B cell (primary cell): Measurements from ENCODE around the gene ZNF213. TPM values are rescaled to one million over a fixed set of nuclear protein-coding genes. Genes with fewer than 3 reads are reported as not detected.

Source experiments
- ATAC-seq: fragments of 200-7000 bp; cut with Tn5 transposase; one replicate; pipeline ENCODE4 v1.10.0; 2021; ENCODE audit warnings: low read depth, mild to moderate bottlenecking, moderate number of reproducible peaks, moderate library complexity
- CTCF ChIA-PET: fragments of 350-600 bp; sonication (Branson Sonifier 250); formaldehyde crosslinking; loops from one replicate; lab custom pipeline; 2021; ENCODE audit warnings: antibody characterized with exemption, inconsistent platforms; lab: Charles Lee
- POLR2A ChIA-PET: fragments of 350-600 bp; sonication (Branson Sonifier 250); formaldehyde crosslinking; loops from one replicate; lab custom pipeline; 2021; ENCODE audit warnings: antibody characterized with exemption; lab: Charles Lee
- DNase-seq: peaks from one replicate; pipeline ENCODE4 v3.0.0; 2013
- H2AFZ ChIP-seq: 2 replicates; pipeline ENCODE4 v1.6.1; 2012; ENCODE audit warnings: mild to moderate bottlenecking, low read depth, low read length; ENCODE audit not compliant: insufficient read depth, poor library complexity, severe bottlenecking
- H3K27ac ChIP-seq, 2 donors: 1 replicate in 1 of 2; 2 replicates in 1 of 2; pipeline ENCODE4 v1.5.1; 2012 to 2013; ENCODE audit warnings: low read length in 2 of 2, mild to moderate bottlenecking in 2 of 2, moderate library complexity in 1 of 2
- H3K27me3 ChIP-seq, 4 experiments: fragments of 200-600 bp in 1 of 4; sonication (generic) in 1 of 4; replicated peaks in 1 of 4; 1 replicate in 2 of 4; 2 replicates in 2 of 4; pipeline versions ENCODE4 v1.6.1 to v1.7.0; 2013 to 2016; ENCODE audit warnings: low read length in 3 of 4, mild to moderate bottlenecking in 2 of 4, mixed read lengths in 1 of 4, moderate library complexity in 1 of 4; ENCODE audit not compliant: insufficient read depth in 4 of 4, control insufficient read depth in 3 of 4; ENCODE audit errors: control extremely low read depth in 1 of 4
- H3K36me3 ChIP-seq, 2 experiments: replicated peaks in 1 of 2; 1 replicate in 1 of 2; 2 replicates in 1 of 2; pipeline versions ENCODE4 v1.6.1 to v1.7.1; 2013; ENCODE audit warnings: low read length in 1 of 2; ENCODE audit not compliant: insufficient read depth in 2 of 2, control insufficient read depth in 1 of 2; ENCODE audit errors: control extremely low read depth in 1 of 2, extremely low read depth in 1 of 2
- H3K4me1 ChIP-seq, 2 donors: fragments of 200-600 bp in 1 of 2; sonication (generic) in 1 of 2; 1 replicate in 1 of 2; 2 replicates in 1 of 2; pipeline versions ENCODE4 v1.5.1 to v1.6.1; 2013 to 2017; ENCODE audit warnings: low read length in 2 of 2; ENCODE audit not compliant: control insufficient read depth in 2 of 2, insufficient read depth in 2 of 2
- H3K4me2 ChIP-seq: replicated peaks from 2 replicates; pipeline ENCODE3; 2012; ENCODE audit warnings: mild to moderate bottlenecking, low read depth, low read length; ENCODE audit not compliant: poor library complexity, severe bottlenecking
- H3K4me3 ChIP-seq, 5 experiments: fragments of 200-600 bp in 1 of 5; sonication (generic) in 1 of 5; 1 replicate in 3 of 5; 2 replicates in 2 of 5; pipeline versions ENCODE4 v1.5.1 to v1.7.0; 2011 to 2016; ENCODE audit warnings: low read length in 4 of 5, mild to moderate bottlenecking in 4 of 5, low read depth in 2 of 5, control low read depth in 1 of 5, moderate library complexity in 1 of 5; ENCODE audit not compliant: insufficient read depth in 1 of 5; ENCODE audit errors: control extremely low read depth in 1 of 5, extremely low read depth in 1 of 5
- H3K79me2 ChIP-seq: fragments of 200-600 bp; sonication (generic); one replicate; pipeline ENCODE4 v1.6.0; 2016; ENCODE audit warnings: low read length; ENCODE audit not compliant: control insufficient read depth, insufficient read depth
- H3K9ac ChIP-seq: fragments of 200-600 bp; sonication (generic); 2 replicates; pipeline ENCODE4 v1.6.1; 2017; ENCODE audit warnings: mild to moderate bottlenecking, low read length, moderate library complexity
- H3K9me3 ChIP-seq, 3 donors: one replicate each; pipeline versions ENCODE4 v1.6.1 to v1.7.1; 2013; ENCODE audit warnings: low read length in 2 of 3; ENCODE audit not compliant: control insufficient read depth in 2 of 3, insufficient read depth in 1 of 3; ENCODE audit errors: control extremely low read depth in 1 of 3
- H4K20me1 ChIP-seq: 2 replicates; pipeline ENCODE4 v1.6.0; 2012; ENCODE audit warnings: mild to moderate bottlenecking, low read length; ENCODE audit not compliant: insufficient read depth, control insufficient read depth, poor library complexity, severe bottlenecking
- H3K27ac Mint-ChIP-seq: one replicate; pipeline ENCODE4 v1.8.0; 2021; ENCODE audit warnings: mixed read lengths
- H3K27me3 Mint-ChIP-seq: one replicate; pipeline ENCODE4 v1.8.0; 2021; ENCODE audit warnings: mixed read lengths
- H3K4me1 Mint-ChIP-seq: one replicate; pipeline ENCODE4 v1.8.0; 2021; ENCODE audit warnings: mixed read lengths
- H3K4me3 Mint-ChIP-seq: one replicate; pipeline ENCODE4 v1.8.0; 2021; ENCODE audit warnings: mixed read lengths
- H3K9me3 Mint-ChIP-seq: one replicate; pipeline ENCODE4 v1.8.0; 2022; ENCODE audit warnings: mixed read lengths; ENCODE audit not compliant: insufficient read depth
- EZH2 ChIP-seq: IDR thresholded peaks from 2 replicates; pipeline ENCODE4 v1.6.1; 2012; ENCODE audit warnings: borderline replicate concordance, low read depth, mild to moderate bottlenecking, moderate library complexity, low read length; ENCODE audit not compliant: insufficient read depth, poor library complexity, severe bottlenecking
- WGBS: methylation state at CpG from one replicate; pipeline ENCODE4 v1.1.5; 2013; ENCODE audit warnings: missing lambda C conversion rate; ENCODE audit not compliant: insufficient coverage; 5-methylcytosine and 5-hydroxymethylcytosine counted together
- intact Hi-C: fragments of 100-400 bp; cut with micrococcal nuclease; formaldehyde crosslinking; loops from one replicate; pipeline ENCODE4 v1.10.0; 2022
- polyA plus RNA-seq: library from polyadenylated mRNA; depleted of rRNA; stranded (reverse); fragments of >200 nt; gene quantifications from 2 replicates; pipeline ENCODE4 v1.2.3, GENCODE V29; 2012
- total RNA-seq, 2 donors: library from RNA; stranded (reverse); fragments of 120-200 nt in 1 of 2; gene quantifications; 1 replicate in 1 of 2; 2 replicates in 1 of 2; pipeline versions ENCODE4 v1.2.3 to v1.2.4, GENCODE V29; 2013 to 2022
- TF ChIP-seq, protein P1 (sequence below): fragments of 200-600 bp; IDR thresholded peaks from one replicate; pipeline ENCODE4 v1.8.0; 2022; ENCODE audit warnings: antibody characterized with exemption, mild to moderate bottlenecking

The ZNF213 gene
- total and polyA plus RNA-seq, 2 donors (not counting 1 experiment from before 2014, with no cell fraction given): 1.4 to 7.2 TPM

DNA sequence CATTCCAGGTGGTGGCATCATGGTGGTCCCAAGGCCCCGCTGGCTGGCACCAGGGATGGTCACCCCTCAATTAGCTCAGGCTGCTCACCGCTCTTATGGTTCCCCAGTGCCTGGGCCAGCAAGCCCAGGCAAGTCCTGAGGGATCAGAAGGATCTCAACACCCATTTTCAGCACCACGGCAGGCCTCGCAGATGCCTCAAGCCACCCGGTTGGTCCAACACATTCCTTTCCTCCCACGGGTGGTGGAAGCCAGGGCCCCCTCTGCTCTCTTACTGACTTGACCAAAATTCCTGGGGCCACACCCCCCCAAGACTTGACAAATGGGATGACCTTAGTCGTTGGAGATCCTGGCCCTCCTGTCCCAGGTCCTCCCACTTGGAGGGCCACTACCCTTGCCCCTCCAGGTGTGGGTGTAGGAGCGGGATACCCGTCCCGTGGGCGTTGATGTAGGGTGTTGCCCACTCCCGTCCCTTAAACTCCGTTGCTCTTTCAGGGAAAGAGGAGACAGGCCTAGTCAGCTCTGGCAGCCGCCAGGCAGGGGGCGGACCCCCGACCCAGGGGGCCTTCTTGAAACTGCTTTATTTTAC lies 16.5 kb upstream of the ZNF213 start:
- Mint-ChIP-seq H3K4me1 (no peaks in the 10 kb centered on the region), H3K27me3 (peaks cover 7% of the 10 kb centered on the region), H3K9me3 (no peaks in the 10 kb centered on the region), H3K4me3 (no peak overlapping the region), H3K27ac (no peak overlapping the region)
- whole genome bisulfite sequencing: 97% methylated on average over 15 of the region's 16 CpGs
- no peak overlapping the region for H2AFZ ChIP-seq
- no peak overlapping the region for H3K27ac ChIP-seq
- CTCF ChIA-PET: interaction anchor here (2.7 kb wide), 1 partner anchor 11 kb away, joined by 13 read pairs; no protein-coding TSS in a partner anchor
- DNase-seq (no peak), ATAC-seq (no peak)
- no peaks in the 10 kb centered on the region for H3K9me3 ChIP-seq
- no peak overlapping the region for H3K9ac ChIP-seq
- no peaks in the 10 kb centered on the region for H3K79me2 ChIP-seq
- intact Hi-C loops: no loop called here
- no peak overlapping the region for H3K4me3 ChIP-seq
- H3K27me3 ChIP-seq: peaks cover 0 to 10% (median 3%) of the 10 kb centered on the region in 4 experiments
- no peaks in the 10 kb centered on the region for H4K20me1 ChIP-seq
- TF ChIP-seq, protein P1, sequence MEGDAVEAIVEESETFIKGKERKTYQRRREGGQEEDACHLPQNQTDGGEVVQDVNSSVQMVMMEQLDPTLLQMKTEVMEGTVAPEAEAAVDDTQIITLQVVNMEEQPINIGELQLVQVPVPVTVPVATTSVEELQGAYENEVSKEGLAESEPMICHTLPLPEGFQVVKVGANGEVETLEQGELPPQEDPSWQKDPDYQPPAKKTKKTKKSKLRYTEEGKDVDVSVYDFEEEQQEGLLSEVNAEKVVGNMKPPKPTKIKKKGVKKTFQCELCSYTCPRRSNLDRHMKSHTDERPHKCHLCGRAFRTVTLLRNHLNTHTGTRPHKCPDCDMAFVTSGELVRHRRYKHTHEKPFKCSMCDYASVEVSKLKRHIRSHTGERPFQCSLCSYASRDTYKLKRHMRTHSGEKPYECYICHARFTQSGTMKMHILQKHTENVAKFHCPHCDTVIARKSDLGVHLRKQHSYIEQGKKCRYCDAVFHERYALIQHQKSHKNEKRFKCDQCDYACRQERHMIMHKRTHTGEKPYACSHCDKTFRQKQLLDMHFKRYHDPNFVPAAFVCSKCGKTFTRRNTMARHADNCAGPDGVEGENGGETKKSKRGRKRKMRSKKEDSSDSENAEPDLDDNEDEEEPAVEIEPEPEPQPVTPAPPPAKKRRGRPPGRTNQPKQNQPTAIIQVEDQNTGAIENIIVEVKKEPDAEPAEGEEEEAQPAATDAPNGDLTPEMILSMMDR: no peak
- no peak for TF ChIP-seq EZH2
- POLR2A ChIA-PET: no interaction called here
- peaks cover 0 to under 1% of the 10 kb centered on the region in 2 donors for H3K4me1 ChIP-seq
- H3K4me2 ChIP-seq: no peak overlapping the region
- H3K36me3 ChIP-seq: no peaks in the 10 kb centered on the region

DNA sequence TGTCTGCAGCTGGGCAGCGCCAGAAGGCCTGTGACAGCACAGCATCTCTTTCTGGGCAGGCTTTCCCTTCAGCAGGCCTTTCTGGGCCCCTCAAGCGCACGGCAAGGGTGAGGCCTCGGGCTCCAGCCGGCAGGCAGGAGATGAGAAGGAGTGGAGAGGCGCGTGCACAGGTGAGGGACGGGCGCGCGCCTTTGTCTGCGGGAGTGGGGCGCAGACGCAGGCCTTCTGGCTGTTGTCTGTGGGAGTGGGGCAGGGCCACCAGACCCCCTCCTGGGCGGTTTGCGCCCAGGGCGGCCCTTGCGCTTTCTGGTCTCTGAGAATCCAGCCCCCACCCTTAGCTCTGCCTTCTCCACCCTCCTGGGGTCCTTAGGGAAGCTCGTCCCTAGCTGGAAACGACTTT lies 16.0 kb upstream of the ZNF213 start:
- Mint-ChIP-seq H3K27me3 (peaks cover 4% of the 10 kb centered on the region), H3K9me3 (no peaks in the 10 kb centered on the region), H3K27ac (no peak overlapping the region), H3K4me1 (peaks cover 5% of the 10 kb centered on the region), H3K4me3 (no peak overlapping the region)
- Histone ChIP-seq H3K4me2 (no peak overlapping the region), H3K4me3 (no peak overlapping the region), H3K4me1 (peaks cover 4 to 6% of the 10 kb centered on the region in 2 donors), H3K9ac (no peak overlapping the region), H3K79me2 (no peaks in the 10 kb centered on the region), H4K20me1 (no peaks in the 10 kb centered on the region), H3K9me3 (no peaks in the 10 kb centered on the region), H3K27ac (no peak overlapping the region), H3K36me3 (no peaks in the 10 kb centered on the region), H2AFZ (no peak overlapping the region), H3K27me3 (peaks cover 0 to 9% (median 3%) of the 10 kb centered on the region in 4 experiments)
- intact Hi-C loops: no loop called here
- TF ChIP-seq, protein P1: no peak
- TF ChIP-seq EZH2: no peak
- 94% methylated on average over 18 of the region's 20 CpGs for WGBS
- CTCF ChIA-PET: interaction anchor here (2.7 kb wide), 1 partner anchor 11 kb away, joined by 13 read pairs; no protein-coding TSS in a partner anchor
- POLR2A ChIA-PET: no interaction called here
- DNase-seq (no peak), ATAC-seq (no peak)
